Measurements from ENCODE around the gene PAIP2.
"Not testable (repeated sequence)": the region's sequence is repeated elsewhere in the genome, so short reads cannot be mapped to it uniquely, and the experiment has no call there.

The PAIP2 gene

DNA sequence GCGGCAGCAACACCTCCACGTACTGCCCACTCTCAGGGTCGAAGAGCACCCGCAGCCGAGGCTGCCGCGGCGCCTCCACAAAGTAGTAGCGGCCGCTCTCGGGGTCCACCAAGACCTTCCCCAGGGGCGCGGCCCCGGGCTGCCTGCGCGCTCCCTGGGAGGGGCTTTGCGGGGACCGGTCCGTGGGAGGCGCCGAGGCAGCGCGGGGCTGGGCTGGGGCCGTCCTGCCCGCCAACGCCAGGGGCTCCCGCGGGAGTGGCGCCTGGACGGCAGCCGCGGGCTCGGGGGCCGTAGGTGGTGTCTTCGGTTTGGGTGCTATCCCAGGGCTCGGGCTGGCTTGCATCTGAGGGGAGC, 50.6 kb downstream of the PAIP2 start:
- no peak for DNase-seq (ENCODE audit: low read depth)

DNA sequence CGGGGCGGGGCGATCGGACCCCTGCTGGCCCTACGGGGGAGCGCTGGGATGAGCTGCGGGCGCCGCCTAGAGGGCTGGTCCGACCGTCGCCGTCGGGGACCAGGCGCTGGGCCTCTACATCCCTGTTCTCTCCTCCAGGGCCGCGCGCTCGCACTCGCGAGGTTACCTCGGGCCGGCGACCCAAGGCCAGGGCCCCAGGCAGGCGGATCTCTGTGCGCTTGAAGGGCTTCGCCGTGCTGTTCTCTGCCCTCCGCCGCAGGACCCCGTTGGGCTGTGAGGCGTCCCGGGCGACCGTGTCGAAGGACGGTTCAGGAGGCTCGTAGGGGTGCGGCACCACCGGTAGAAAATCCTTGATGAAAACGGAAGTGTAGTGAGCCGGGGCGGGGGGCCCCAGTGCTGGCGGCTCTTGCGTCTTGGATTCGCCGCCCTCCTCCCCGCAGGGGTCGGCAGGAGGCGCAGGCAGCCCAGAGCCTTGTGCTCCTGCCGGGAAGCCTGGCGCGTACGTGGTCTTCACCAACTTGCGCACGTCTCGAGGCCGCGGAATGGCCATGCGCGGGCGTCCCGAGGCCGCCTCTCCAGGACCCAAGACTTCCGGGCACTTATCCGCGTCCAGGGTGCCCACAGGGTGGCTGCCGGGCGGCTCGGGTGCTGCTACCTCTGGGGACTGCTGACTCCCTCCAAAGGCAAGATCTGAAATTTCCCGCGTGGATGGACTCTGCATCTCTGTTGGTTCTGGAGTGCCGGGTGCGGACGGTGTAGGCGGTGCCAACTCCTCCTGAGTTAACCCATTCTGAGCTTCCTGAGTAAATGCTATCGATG, 51.2 kb downstream of the PAIP2 start:
- DNase-seq (ENCODE audit: low read depth), result no peak

DNA sequence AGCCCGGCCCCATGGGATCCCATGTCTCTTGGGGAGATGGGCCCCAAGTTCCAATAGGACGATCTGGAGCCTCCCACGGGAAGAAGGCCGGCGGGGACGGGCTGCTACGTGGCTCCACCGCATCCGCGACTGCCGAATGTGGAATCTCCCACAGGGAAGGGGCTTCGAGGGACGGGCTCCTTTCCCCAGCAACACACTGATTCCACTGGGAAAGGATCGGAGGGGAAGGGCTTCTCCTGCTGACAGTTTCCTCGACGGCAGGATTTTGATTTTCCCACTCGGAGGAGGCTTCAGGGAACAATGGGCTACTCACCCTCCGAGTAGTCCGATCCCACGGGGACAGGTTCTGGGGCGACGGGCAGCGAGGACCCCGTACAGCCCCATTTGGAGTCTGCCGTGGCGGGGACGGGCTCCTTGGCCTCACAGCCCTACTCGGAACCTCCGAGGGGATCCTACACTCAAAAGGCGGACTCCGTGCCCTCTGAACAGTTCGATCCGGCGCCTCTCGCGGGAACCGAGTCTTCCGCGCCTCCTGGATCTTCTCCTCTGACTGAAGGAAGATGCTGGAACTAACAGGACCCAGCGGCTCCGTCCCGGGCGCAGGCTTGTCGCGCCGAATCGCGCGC, 52.0 kb downstream of the PAIP2 start:
- DNase-seq (ENCODE audit: low read depth), result no peak

DNA sequence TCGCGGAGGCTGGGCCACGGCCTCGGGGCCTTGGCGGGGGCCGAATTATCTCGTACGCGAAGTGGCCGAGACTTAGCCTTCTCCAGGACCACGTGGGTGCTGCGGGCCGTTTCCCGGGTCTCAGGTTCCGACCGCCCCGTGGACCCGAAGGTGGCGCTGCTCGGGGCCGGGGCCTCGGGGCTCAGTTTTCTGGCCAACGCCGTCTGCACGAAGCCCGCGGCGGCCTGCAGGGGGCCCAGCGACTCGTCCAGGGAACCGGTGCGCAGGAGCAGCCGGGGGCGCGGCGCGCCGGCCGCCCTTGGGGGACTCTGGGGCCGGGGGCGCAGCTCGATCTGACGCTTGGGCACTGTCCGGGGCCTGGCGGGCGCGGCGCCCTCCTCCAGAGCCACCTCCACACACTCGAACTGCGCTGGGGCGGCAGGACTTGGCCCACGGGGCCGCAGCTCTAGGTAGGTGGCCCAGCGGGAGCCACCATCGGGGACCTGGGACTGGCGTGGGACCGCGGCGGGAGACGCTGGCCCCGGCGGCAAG, 52.5 kb downstream of the PAIP2 start:
- no peak for DNase-seq (ENCODE audit: low read depth)

DNA sequence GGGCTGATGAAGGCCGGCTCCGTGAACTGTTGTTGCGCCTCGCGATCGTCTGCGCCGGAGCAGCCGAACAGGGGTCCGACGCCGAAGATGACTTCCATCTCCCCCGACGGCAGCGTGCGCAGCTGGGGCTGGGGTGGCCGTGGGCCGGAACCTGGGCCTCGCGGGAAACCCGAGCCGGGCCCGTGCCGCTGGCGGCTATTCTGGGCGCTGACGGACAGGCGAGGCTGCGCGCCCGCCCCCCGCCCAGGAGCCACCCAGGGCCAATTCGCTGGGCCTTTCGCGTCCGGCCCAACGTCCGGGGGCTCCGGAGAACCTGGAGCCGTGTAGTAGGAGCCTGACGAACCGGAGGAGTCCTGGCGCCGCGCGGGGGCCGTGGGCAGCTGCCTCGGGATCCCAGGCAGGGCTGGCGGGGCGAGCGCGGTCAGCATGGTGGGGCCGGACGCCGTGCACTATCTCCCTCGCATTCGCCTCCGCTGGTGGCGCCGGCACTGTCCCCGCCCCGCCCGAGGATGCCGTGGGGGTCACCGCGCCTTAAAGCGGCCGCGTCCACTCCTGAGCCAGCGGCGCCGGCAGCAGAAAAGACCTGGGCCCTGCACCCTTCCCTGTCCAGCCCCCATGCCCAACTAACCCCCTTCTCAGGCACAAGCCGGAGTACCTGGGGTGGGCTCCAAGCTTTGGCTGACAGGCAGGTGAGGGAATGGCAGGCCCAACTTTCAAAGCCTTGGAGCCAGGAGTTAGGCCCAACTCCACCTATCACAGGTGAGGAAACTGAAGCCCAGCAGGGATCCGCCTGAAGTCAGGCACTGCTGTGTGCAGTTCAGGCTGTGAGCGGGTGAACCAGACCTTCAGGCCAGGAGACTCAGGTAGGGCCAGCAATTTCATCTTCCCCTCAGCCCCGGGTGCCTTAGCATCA, 53.3 kb downstream of the PAIP2 start, which contains the start of gene PROB1:
Gene PROB1 (minus strand): TSS at position 451 of the 913 bp plus-strand sequence. CDS start 23 bp downstream, at position 428.
- DNase-seq (ENCODE audit: low read depth), result no peak

DNA sequence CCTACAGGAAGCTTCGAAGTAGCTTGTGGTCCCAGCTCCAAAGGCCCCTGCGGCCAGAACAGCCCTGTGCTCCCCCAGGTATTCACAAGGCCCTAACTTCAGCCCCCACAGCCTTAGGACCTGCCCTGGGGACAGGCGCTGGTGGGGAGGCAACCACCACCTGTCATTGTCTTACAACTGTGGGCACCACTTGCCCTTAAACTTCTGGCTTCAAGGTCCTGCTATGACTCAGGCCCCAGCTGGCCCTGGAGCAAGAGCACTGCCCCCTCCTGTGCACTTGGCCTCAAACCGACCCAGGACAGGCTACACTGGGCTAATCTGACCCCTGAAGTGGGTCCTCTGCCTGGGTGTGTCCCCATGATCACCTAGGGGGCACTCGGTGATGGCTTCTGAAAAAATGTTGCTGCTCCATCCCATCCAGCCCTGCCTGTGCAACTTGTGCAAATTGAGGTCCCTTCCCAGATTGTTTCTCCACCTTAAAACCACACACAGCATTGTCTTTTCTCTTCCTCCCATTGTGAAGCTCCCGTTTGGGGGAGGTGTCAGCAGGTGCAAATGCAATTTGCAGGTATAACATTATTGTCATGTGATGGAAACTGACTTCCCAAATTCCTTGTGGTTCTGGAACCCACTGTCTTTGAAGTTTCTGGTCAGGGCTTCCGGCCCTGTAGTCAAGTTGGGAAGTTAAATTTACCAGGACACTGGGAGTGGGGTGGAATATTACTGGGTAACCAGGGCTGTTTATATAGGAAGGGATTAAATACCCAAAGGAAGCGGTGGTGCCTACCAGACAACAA, 54.4 kb downstream of the PAIP2 start:
- no peak for DNase-seq (ENCODE audit: low read depth)

DNA sequence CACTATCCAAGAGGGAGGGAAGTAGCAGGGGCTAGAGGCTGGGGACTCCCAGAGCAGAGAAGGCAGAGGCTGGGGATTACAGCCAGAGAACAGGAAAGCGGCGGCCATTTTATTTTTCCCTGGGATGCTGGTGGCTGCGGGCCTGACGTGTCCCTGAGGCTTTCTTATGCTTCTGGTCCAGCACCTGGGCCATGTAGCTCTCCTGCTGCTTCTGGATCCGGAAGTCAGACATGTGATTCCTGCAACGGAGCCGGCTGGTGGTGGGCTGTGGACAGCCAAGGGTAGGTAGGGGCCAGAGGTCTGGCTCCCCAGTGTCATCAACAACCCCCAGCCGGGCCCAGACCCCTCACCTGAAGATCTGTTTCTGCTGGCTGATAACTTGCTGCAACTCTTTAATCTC, 55.0 kb downstream of the PAIP2 start:
- DNase-seq (ENCODE audit: low read depth), result no peak

DNA sequence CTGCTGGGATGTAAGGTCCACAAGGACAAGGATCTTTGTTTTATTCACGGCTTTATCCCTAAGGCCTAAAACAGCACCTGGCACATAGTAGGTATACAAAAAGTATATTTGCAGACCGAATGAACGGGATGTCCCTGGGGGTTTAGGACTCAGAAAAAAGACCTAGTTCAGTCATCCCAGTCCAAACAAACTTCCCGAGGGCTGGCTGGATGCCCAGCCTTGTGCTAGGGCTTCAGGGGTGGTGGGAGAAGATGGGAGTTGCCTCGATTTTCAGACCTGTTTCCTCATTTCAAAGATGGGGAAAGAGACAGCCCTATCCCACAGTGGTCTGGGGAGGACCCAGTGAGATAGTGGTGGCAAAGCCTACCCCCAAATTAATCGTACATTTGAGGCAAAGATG, 56.3 kb downstream of the PAIP2 start:
- DNase-seq (ENCODE audit: low read depth), result no peak

DNA sequence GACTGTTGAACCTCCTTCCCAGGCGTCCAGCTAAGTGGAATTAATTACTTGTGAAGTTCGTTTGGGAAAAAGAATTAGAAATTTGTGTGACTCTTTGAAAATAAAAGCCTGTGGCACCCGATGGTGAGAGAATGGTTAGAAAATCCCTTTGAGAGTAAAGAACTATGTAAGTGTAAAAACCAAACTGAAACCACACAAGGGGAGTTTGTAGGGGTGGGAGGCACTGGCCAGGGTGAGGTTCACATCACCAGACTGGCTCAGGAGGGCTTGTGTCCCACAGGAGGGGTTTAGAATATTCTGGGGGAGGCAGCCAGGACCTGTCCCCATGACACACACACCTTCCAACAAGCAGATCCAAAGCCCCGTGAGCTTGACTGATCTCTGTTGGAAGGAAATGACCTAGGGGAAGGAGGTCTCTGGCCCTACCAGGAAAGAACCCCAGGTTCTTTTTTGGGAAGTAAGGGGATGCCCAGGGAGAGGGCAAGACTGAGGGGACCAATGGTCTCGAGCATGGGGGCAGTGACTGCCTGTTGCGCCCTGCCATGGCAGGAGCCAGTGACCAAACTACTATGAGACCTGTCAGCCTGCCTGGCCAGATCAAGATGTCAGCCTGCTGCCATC, 58.0 kb downstream of the PAIP2 start:
- DNase-seq (ENCODE audit: low read depth), result no peak

DNA sequence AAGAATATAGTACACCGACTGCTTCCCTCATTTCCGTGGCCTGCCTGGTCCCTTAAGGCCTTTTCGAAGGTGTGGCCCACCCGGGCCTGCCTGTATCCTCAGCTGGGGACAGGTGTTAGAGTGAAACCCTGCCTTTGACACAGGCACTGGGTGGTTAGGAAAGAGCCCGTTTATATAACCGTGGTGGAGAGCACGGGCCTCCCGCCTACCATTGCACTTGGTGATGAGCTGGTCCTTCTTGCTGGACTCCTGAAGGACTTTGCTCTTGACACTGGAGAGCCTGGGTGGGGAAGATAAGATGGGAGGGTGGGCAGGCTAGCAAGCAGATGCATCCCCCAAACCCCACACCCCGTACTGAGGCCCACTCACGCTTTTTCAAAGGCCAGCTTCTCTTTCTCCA, 59.9 kb downstream of the PAIP2 start:
- no peak for DNase-seq (ENCODE audit: low read depth)

DNA sequence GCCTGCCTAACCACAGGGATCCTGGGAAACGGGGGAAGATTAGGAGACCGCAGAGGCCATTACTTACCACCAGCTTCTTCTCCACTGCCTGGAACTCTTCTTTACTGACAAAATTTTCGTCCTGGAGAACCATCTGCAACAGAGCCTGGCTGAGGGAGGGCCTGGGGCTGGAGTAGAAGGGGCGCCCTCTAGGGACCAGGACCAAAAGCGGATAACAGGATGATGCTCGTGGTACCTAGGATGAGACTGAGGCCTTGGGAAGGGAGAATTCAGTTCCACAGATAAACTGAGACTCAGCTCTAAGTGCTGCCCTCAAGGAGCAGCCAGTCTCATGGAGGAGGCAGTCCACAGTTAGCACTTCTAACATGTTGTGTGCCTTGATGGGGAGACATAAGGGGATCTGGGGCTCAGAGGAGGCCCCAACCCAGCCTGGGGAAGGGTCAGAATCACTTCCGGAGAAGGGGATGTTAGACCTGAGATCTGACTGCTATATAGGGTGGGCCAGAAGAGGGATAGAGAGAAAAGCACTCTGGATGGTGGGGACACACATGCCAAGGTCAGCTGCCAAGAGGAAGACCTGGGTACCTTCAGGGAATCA, 61.0 kb downstream of the PAIP2 start:
- no peak for DNase-seq (ENCODE audit: low read depth)

DNA sequence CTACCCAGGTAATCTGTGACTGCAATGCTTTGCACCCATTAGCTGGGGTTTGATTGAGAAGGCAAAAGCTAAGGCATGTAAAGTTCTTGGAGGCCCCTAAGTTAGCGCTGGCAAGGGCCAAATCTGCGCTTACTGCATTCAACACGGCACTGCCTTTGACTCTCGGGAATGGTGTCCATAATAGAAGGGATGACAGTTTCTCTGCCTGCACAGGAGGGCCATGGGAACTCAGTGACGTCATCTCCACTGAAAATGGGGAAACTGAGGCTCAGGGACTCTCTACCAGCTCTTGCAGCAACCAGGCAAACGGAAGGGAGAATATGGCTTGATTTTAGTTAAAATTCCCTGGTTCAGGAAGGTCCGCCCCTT, 61.7 kb downstream of the PAIP2 start:
- DNase-seq (ENCODE audit: low read depth), result no peak

DNA sequence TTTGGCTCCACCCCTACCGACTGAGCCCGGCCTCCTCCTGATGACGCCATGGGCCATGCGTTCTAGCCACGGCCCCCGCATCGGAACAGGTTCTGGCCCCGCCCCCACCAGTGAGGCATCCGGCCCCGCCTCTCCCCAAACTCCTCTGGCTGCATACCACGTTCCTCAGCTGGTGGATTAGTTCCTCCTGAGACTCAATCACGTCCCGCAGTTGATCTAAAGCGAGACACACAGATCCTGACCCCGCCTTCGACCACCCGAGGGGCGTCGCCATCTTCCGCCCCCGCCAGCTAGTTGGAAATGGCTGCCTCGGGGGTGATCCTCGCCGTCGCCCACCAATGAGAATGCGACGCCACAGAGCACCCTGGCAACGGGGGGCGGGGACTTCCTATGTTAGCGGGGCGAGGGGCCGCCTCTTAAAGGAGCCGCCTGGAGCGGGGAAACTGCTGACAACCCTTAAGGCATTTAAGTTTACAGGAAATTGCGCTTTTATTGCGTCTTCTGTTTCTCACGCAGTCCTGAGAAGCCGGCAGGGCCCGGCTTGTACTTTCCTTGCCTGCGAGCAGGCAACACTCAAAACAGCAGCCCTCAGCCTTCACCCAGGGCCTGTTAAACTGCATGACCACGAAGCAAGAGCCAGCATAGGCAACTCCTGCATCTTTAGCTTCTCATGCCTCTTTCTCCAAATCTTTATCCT, 62.3 kb downstream of the PAIP2 start, which contains the start of gene SPATA24:
Gene SPATA24 (minus strand): TSS at position 303 of the 697 bp plus-strand sequence. CDS start 29 bp downstream, at position 274.
- peak; percentile 85 for DNase-seq (ENCODE audit: low read depth)

DNA sequence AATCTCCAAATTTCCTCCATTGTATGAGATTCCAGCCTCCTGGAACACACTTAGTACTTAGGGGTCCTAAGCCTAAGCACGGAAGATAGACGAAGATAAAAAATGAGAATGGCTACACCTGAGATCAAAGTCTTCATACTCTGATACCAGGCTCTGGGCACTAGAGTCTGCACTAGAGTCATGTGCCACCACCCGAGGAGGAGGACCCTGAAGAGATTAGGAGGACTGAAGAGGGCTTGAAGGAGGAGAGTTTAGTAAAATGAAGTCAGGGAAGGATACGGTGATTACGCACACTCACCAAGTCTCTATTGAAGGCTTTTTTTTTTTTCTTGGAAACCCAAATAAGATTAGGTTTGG, 62.8 kb downstream of the PAIP2 start:
- no peak for DNase-seq (ENCODE audit: low read depth)

DNA sequence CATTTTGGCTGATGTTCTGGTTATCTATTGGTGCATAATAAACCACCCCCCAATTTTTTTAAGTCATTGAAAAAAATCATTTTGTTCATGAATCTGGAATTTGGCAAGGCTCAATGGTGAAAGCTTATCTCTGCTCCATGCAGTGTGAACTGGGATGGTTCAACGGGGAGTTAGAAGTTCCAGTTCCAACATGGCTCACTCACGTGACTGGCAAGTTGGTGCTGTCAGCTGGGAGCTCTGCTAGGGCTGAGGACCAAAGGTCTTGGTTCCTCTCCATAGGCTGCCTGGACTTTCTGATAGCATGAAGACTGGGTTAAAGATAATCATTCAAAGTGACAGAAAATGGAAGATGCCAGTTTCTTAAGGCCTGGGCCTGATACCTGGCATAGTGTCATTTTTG, 65.3 kb downstream of the PAIP2 start:
- no peak for DNase-seq (ENCODE audit: low read depth)

DNA sequence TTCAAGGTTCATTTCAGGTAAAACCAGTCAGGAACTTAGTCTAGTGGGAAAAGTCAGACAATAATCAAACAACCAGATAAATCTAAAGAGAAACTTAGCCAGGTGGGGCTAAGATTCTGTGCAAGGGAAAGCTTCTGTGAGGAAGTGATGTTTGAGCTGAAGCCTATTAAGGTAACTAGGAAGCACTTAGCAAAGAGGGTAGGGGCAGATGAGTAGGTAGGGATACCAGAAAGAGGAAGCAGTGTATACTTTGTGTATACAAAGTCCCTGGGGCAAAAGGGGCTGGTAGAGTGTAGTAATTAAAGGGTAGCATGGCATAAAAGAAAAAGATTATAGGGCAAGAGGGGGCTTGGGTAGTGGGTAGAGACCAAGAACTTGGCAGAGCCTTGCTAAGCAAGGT, 65.9 kb downstream of the PAIP2 start:
- no peak for DNase-seq (ENCODE audit: low read depth)

DNA sequence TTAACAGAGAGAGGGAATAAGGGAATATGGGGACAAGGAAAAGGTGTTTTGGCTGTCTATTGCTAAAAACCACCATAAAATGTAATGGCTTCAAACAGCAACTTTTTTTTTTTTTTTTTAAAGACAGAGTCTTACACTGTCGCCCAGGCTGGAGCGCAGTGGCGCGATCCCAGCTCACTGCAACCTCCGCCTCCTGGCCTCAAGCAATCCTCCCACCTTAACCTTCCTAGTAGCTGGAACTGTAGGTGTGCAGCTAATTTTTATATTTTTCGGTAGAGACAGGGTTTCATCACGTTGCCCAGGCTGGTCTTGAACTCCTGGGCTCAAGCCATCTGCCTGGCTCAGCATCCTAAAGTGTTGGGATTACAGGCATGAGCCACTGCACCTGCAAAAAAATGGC, 66.5 kb downstream of the PAIP2 start:
- no peak for DNase-seq (ENCODE audit: low read depth)

DNA sequence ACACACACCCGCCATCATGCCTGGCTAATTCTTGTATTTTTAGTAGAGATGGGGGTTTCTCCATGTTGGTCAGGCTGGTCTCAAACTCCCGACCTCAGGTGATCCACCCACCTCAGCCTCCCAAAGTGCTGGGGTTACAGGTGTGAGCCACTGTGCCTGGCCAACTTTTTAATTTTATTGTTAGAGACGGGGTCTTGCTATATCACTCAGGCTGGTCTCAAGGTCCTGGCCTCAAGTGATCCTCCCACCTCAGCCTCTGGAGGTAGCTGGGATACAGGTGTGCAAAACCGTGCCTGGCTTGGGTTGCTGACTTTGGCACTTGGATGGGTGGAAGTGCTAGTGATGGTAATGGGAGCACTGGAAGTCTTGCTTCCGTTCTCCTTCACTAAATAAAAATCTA, 67.5 kb downstream of the PAIP2 start:
- DNase-seq (ENCODE audit: low read depth), result not testable (repeated sequence)

DNA sequence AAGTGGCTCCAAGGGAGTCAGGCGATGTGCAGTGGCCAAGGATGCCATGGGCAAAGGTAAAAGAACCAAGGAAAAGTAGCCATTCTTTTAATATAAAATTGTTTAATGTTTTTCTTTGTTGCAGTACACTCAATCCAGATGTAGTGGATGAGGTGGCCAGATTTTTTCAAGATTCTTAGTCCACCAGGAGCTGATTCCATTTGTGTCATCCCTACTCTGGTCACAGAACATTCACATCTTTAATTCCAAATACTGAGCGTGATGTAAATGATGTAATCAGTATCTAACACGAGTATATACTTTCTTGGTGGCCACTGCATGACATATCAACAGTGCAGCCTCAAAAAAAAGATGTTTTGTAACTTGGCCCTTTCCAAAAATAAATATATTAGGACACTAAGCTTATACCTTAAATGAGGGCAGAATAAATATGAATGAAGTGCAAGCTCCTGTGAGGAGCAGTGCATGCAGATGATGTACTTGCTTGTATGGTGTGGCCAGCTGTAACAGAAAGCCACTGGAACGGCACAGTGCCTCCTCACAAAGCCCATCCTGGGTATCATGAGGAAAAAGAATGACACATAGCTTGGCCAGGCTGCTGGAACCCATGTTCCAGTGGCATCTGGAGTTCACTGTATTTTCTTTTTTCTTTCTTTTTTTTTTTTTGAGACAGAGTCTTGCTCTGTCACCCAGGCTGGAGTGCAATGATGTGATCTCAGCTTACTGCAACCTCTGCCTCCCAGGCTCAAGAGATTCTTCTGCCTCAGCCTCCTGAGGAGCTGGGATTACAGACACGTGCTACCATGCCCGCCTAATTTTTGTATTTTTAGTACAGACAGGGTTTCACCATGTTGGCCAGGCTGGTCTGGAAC, 68.7 kb downstream of the PAIP2 start:
- no peak for DNase-seq (ENCODE audit: low read depth)

All from GM04503 (cell line).